Caco-2 (cell line): ENCODE data around the gene AP3S1. TPM values are rescaled to one million over a fixed set of nuclear protein-coding genes. Genes with fewer than 3 reads are reported as not detected.

Source experiments
- Bru-seq: library from RNA; stranded (reverse); fragments of 400-500 nt; gene quantifications from one replicate; lab custom pipeline; 2021; lab: Mats Ljungman, UMichigan
- BruChase-seq, 2 experiments: library from RNA; stranded (reverse); fragments of 400-500 nt; gene quantifications; one replicate each; lab custom pipeline; 2021; lab: Mats Ljungman, UMichigan
- BruUV-seq: library from RNA; stranded (reverse); fragments of 400-500 nt; replicated peaks from 2 replicates; lab custom pipeline; 2021; lab: Mats Ljungman, UMichigan
- CTCF ChIA-PET: fragments of 300-600 bp; sonication (Branson Sonifier 250); formaldehyde crosslinking; loops from one replicate; lab custom pipeline; 2022; ENCODE audit warnings: antibody characterized with exemption; lab: Charles Lee
- POLR2A ChIA-PET: fragments of 300-600 bp; sonication (Branson Sonifier 250); formaldehyde crosslinking; loops from one replicate; lab custom pipeline; 2022; ENCODE audit warnings: antibody characterized with exemption; lab: Charles Lee
- DNase-seq, 2 experiments: peaks; one replicate each; pipeline versions ENCODE4 v3.0.0 to v3.0.0-alpha.2; 2020 to 2022
- H3K27me3 ChIP-seq: replicated peaks from 2 replicates; pipeline ENCODE4 v1.6.0; 2011; ENCODE audit warnings: low read length; ENCODE audit not compliant: control insufficient read depth, insufficient read depth
- H3K36me3 ChIP-seq: 2 replicates; pipeline ENCODE4 v1.5.1; 2011; ENCODE audit warnings: low read length; ENCODE audit not compliant: control insufficient read depth, insufficient read depth
- H3K4me1 ChIP-seq: fragments of 250-450 bp; sonication (Bioruptor Pico); 2 replicates; pipeline ENCODE4 v1.5.1; 2020; ENCODE audit warnings: mild to moderate bottlenecking
- H3K4me3 ChIP-seq: 2 replicates; pipeline ENCODE4 v1.5.1; 2011; ENCODE audit warnings: low read depth, mild to moderate bottlenecking, control low read depth, low read length
- H3K9me3 ChIP-seq: fragments of 250-450 bp; sonication (Bioruptor Pico); 2 replicates; pipeline ENCODE4 v1.5.1; 2020; ENCODE audit warnings: mild to moderate bottlenecking, moderate library complexity
- H3K27ac Mint-ChIP-seq: one replicate; pipeline ENCODE4 v1.8.0; 2022; ENCODE audit warnings: mixed read lengths; ENCODE audit not compliant: unreplicated experiment
- H3K27me3 Mint-ChIP-seq: one replicate; pipeline ENCODE4 v1.8.0; 2022; ENCODE audit warnings: mixed read lengths; ENCODE audit not compliant: insufficient read depth, unreplicated experiment
- H3K36me3 Mint-ChIP-seq: one replicate; pipeline ENCODE4 v1.8.0; 2022; ENCODE audit warnings: mild to moderate bottlenecking, mixed read lengths; ENCODE audit not compliant: insufficient read depth, unreplicated experiment
- H3K4me1 Mint-ChIP-seq: one replicate; pipeline ENCODE4 v1.8.0; 2022; ENCODE audit warnings: low read depth, mixed read lengths; ENCODE audit not compliant: unreplicated experiment
- H3K4me3 Mint-ChIP-seq: one replicate; pipeline ENCODE4 v1.8.0; 2022; ENCODE audit warnings: mild to moderate bottlenecking, moderate library complexity, mixed read lengths; ENCODE audit not compliant: unreplicated experiment
- H3K9me3 Mint-ChIP-seq: one replicate; pipeline ENCODE4 v1.8.0; 2022; ENCODE audit warnings: mixed read lengths; ENCODE audit not compliant: unreplicated experiment
- intact Hi-C: fragments of 100-400 bp; cut with micrococcal nuclease; formaldehyde crosslinking; loops from one replicate; pipeline ENCODE4 v1.10.0; 2022; ENCODE audit not compliant: unreplicated experiment
- long read RNA-seq: library from polyadenylated mRNA; stranded (forward); transcript quantifications from one replicate; pipeline ENCODE4 v2.0.0, GENCODE V29; 2022
- total RNA-seq: library from RNA; stranded (reverse); gene quantifications from 2 replicates; pipeline ENCODE4 v1.2.3, GENCODE V29; 2022
- TF ChIP-seq, protein P1 (sequence below), 2 experiments: fragments of 200-600 bp in 1 of 2; IDR thresholded peaks; 1 replicate in 1 of 2; 2 replicates in 1 of 2; pipeline versions ENCODE4 v1.5.1 to v1.8.0; 2011 to 2022; ENCODE audit warnings: antibody characterized with exemption in 1 of 2, control low read depth in 1 of 2, inconsistent platforms in 1 of 2, low read depth in 1 of 2, low read length in 1 of 2, mild to moderate bottlenecking in 1 of 2, moderate library complexity in 1 of 2; ENCODE audit not compliant: insufficient read depth in 1 of 2, severe bottlenecking in 1 of 2, unreplicated experiment in 1 of 2

The AP3S1 gene
- total RNA-seq = 104 and 106 TPM in 2 replicates
- percentile 84 among the genes with signal in this experiment for Bru-seq, nascent RNA
- percentile 81 among the genes with signal in this experiment for BruChase-seq, experiment 1, labeled RNA remaining after a 2-hour chase
- percentile 75 among the genes with signal in this experiment for BruChase-seq, experiment 2, labeled RNA remaining after a 6-hour chase
- long read RNA-seq, transcript AP3S1-201 (6 exons, 1,730 nt) = major isoform, 190 of 230 reads
- long read RNA-seq, partial matches to known transcripts = 1 of 230 reads
- long read RNA-seq, other reads (novel, unspliced or antisense) = 37 of 230 reads

GRCh38 chr5:115841382-115842088 is at the start of gene AP3S1, which contains the start of gene ATG12:
TSS of gene AP3S1 (plus strand) at chr5:115841935. CDS start at chr5:115842038, 103 bp downstream.
TSS of gene ATG12 (minus strand) at chr5:115841565. CDS start at chr5:115841552, 13 bp downstream.
- TF ChIP-seq, protein P1, sequence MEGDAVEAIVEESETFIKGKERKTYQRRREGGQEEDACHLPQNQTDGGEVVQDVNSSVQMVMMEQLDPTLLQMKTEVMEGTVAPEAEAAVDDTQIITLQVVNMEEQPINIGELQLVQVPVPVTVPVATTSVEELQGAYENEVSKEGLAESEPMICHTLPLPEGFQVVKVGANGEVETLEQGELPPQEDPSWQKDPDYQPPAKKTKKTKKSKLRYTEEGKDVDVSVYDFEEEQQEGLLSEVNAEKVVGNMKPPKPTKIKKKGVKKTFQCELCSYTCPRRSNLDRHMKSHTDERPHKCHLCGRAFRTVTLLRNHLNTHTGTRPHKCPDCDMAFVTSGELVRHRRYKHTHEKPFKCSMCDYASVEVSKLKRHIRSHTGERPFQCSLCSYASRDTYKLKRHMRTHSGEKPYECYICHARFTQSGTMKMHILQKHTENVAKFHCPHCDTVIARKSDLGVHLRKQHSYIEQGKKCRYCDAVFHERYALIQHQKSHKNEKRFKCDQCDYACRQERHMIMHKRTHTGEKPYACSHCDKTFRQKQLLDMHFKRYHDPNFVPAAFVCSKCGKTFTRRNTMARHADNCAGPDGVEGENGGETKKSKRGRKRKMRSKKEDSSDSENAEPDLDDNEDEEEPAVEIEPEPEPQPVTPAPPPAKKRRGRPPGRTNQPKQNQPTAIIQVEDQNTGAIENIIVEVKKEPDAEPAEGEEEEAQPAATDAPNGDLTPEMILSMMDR (IDR thresholded peaks at IDR 0.05; ENCODE audit: insufficient read depth in 1 of 2, low read depth in 1 of 2, low read length in 1 of 2, severe bottlenecking in 1 of 2, unreplicated experiment in 1 of 2) = no peak
- Mint-ChIP-seq H3K4me3 (peak within 1 kb of the TSS; percentile 95), H3K36me3 (peaks cover 13% of the 10 kb centered on the region), H3K27me3 (no peaks in the 10 kb centered on the region), H3K9me3 (no peaks in the 10 kb centered on the region), H3K4me1 (peaks cover 20% of the 10 kb centered on the region), H3K27ac (peak within 1 kb of the TSS; percentile 97)
- intact Hi-C loops = loop anchor here (1.0 to 5.0 kb wide), 4 partner anchors 9 to 299 kb away; partner anchors contain the start of genes COMMD10 and FEM1C
- ChIA-PET CTCF (interaction anchor here (0.6 kb wide), 1 partner anchor 10 kb away, joined by 3 read pairs; no protein-coding TSS in a partner anchor), POLR2A (interaction anchor here (0.5 kb wide), 1 partner anchor 138 kb away, joined by 3 read pairs; no protein-coding TSS in a partner anchor)
- peaks cover 41% of the 10 kb centered on the region for H3K4me1 ChIP-seq
- peak; percentile 91 to 94 for DNase-seq
- H3K9me3 ChIP-seq = no peaks in the 10 kb centered on the region
- no peaks in the 10 kb centered on the region for H3K27me3 ChIP-seq
- H3K4me3 ChIP-seq = peak within 1 kb of the TSS; percentile 61
- H3K36me3 ChIP-seq = no peaks in the 10 kb centered on the region
- no TSS peak for BruUV-seq

DNA sequence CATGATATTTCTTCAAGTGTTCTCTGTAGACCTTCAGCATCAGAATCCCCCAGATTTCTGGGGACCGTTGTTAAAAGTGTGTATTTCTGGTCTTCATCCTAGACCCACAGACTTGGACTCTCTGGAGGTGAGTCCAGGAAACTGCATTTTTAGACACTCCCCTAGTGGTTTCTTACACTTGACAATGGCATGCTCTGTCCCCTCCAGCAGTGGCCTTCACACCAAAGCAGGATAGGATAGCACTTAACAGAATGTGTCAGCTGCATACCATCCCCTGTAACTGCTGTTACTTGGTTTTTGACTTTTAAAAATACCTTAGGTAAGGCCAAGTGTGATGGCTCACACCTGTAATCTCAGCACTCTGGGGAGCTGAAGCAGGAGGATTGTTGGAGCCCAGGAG is 46.0 kb upstream of the AP3S1 start:
- H3K4me3 ChIP-seq = no peak overlapping the region
- H3K36me3 ChIP-seq = no peaks in the 10 kb centered on the region
- Mint-ChIP-seq H3K27ac (no peak overlapping the region), H3K9me3 (no peaks in the 10 kb centered on the region), H3K4me1 (no peaks in the 10 kb centered on the region), H3K27me3 (peaks cover 6% of the 10 kb centered on the region), H3K36me3 (no peaks in the 10 kb centered on the region), H3K4me3 (no peak overlapping the region)
- POLR2A ChIA-PET = no interaction called here
- H3K4me1 ChIP-seq = no peaks in the 10 kb centered on the region
- no TSS peak for BruUV-seq
- TF ChIP-seq, protein P1 (IDR thresholded peaks at IDR 0.05; ENCODE audit: insufficient read depth in 1 of 2, low read depth in 1 of 2, low read length in 1 of 2, severe bottlenecking in 1 of 2, unreplicated experiment in 1 of 2) = no peak
- H3K27me3 ChIP-seq = no peaks in the 10 kb centered on the region
- CTCF ChIA-PET = no interaction called here
- no peaks in the 10 kb centered on the region for H3K9me3 ChIP-seq
- intact Hi-C loops = no loop called here
- DNase-seq = no peak

GRCh38 chr5:115796656-115797055 is 45.1 kb upstream of the AP3S1 start:
- intact Hi-C loops = no loop called here
- no peaks in the 10 kb centered on the region for H3K36me3 ChIP-seq
- CTCF ChIA-PET = no interaction called here
- Mint-ChIP-seq H3K36me3 (no peaks in the 10 kb centered on the region), H3K27ac (no peak overlapping the region), H3K27me3 (peaks cover 6% of the 10 kb centered on the region), H3K4me1 (no peaks in the 10 kb centered on the region), H3K4me3 (no peak overlapping the region), H3K9me3 (no peaks in the 10 kb centered on the region)
- H3K9me3 ChIP-seq = no peaks in the 10 kb centered on the region
- BruUV-seq = no TSS peak
- no peak for DNase-seq
- H3K4me1 ChIP-seq = no peaks in the 10 kb centered on the region
- POLR2A ChIA-PET = no interaction called here
- no peaks in the 10 kb centered on the region for H3K27me3 ChIP-seq
- H3K4me3 ChIP-seq = no peak overlapping the region
- TF ChIP-seq, protein P1 (IDR thresholded peaks at IDR 0.05; ENCODE audit: insufficient read depth in 1 of 2, low read depth in 1 of 2, low read length in 1 of 2, severe bottlenecking in 1 of 2, unreplicated experiment in 1 of 2) = no peak
